CD4-positive, alpha-beta T cell treated with Interleukin-6 for 4 hours (primary cell): ENCODE measurements around the gene SPOCD1.
A peak's percentile ranks its signal among the peaks of the same experiment; 100 is the strongest.

Experiments
- DNase-seq: peaks from one replicate; pipeline ENCODE4 v3.0.0-alpha.2; 2020; ENCODE audit warnings: mixed read lengths

SPOCD1 gene

DNA sequence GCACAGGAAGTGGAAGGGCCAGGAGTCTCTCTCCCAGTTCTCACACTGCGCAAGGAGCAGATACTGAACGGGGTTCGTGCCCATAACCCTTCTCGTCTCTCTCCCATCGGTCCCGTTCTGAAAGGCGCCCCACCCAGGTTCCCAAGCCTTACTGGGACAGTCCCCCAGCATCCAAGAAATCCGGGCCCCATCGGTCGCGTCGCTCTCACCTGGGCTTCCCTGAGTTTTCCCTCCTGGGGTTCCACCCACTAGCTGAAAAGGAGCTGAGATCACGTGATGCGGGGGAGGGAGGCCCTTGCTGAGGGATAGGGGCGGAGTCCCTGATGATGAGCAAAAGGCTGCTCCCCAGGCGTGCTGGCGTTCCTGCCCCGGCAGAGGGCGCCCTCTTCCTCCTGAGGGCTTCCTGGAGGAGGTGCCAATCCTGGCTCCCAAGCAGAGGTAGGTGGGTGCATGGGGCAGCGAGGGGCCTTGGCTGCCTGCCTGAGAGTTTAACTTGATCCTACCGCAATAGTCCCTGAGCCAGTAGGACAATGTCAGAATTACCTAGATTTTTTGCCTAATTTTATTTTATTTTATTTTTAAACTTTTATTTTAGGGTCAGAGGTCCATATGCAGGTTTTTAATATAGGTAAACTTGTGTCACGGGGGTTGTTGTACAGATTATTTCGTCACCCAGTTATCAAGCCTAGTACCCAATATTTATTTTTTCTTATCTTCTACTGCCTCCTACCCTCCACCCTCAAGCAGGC is at the start of gene SPOCD1:
SPOCD1 (minus strand) TSS at position 271 of the 749 bp plus-strand sequence. CDS start 689 bp downstream, outside the sequence.
- peak; percentile 86 for DNase-seq

DNA sequence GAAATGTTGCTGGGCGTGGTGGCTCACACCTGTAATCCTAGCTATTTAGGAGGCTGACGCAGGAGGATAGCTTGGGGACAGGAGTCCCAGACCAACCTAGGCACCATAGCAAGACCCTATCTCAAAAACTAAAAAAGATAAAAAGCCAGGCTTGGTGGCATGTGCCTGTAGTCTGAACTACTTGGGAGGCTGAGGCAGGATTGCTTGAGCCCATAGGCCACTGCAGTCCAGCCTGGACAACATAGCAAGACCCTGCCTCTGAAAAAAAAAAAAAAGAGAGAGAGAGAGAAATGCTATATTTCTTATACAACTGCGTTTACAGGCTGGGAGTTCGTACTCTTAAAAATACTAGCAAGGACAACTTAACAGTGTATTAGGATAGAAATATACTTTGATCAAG is 46.2 kb upstream of the SPOCD1 start:
- no peak for DNase-seq

DNA sequence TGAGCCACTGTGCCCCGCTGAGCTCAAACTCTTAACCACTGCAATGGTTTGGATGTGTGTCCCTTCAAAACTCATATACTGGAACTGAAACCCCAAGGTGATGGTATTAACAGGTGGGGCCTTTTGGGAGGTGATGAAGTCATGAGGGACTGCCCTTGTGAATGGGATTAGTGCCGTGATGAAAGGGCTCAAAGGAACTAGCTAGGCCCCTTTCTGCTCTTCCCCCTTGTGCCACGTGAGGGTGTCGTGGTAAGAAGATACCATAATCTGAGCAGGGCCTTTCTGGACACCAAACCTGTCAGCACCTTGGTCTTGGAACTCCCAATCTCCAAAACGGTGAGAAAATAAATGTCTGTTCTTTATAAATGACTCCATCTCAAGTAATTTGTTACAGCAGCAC is 45.5 kb upstream of the SPOCD1 start:
- no peak for DNase-seq

DNA sequence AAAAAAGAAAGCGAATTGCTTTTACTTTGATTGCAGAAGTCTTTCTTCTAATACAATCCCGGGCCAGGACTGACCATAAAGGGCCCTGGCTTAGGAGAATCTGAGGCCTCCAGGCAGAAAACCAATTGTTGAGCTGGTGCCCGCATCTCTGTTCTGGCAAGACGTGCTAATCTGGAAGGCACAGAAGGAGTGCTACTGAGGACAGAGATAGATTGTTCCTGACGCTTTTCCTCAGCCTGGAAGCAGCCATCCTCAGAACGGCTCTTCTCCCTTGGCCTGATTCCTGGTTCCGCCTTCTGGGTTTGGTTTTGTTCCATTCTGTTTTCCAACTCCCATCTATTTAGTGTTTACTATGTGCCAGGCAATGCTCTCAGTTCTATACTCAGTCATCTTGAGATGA is 44.8 kb upstream of the SPOCD1 start:
- DNase-seq: no peak

DNA sequence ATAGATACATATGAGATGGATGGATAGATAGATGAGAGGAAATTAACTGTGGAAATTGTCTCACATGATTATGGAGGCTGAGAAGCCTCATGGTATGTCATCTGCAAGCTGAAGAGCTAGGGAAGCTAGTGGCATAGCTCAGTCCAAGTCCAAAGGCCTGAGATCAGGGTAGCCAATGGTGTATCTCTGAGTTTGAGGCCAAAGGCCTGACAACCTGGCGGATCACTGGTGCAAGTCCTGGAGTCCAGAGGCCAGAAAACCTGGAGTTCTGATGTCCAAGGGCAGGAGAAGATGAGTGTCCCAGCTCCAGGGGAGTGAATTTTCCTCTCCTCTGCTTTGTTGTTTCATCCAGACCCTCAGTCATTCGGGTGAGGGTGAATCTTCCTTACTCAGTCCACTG is 43.9 kb upstream of the SPOCD1 start:
- no peak for DNase-seq

DNA sequence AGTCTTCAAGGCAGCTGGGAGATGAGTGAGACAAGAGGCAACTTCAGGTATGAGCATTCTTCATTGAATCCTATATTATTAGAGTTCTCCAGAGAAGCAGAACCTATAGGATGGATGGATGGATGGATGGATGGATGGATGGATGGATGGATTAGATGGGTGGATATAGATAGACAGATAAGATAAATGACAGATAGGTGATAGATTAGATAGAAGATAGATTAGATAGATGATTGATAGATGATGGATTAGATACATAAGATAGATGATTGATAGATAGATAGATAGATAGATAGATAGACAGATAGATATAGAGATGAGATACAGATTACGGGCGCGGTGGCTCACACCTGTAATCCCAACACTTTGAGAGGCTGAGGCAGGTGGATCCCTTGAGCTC is 43.2 kb upstream of the SPOCD1 start:
- DNase-seq: no peak

DNA sequence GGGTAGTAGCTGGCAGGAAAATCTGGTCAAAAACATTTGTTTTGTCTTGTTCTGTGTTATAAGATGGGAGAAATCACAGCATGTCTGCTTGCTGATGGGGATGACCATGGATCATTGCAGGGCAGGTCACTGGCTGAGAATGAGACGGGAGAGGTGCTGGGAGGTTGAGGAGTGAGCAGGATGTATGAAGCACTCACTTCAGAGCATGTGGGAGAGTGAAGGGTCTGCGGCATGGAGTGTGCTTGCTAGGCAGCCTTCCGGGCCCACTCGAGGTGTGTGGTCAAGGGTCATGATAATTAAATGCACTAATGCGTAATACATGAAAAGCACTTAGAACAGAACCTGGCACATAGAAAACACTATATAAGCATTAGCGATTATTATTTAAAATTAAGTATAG is 42.0 kb upstream of the SPOCD1 start:
- no peak for DNase-seq

DNA sequence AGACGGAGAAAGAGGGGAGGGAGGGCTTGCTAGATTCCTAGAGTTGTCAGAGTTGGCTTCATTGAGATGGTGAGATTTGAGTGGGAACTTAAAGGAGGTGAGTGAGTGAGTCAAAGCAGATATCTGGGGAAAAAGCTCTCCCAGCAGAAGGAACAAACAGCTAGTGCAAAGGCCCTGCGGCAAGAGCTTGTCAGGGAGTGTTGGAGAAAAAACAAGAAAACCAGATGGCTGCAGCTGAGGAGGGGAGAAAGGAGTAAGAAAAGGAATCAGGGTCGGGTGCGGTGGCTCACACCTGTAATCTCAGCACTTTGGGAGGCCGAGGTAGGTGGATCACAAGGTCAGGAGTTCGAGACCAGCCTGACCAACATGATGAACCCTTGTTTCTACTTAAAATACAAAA is 40.3 kb upstream of the SPOCD1 start:
- DNase-seq: no peak

DNA sequence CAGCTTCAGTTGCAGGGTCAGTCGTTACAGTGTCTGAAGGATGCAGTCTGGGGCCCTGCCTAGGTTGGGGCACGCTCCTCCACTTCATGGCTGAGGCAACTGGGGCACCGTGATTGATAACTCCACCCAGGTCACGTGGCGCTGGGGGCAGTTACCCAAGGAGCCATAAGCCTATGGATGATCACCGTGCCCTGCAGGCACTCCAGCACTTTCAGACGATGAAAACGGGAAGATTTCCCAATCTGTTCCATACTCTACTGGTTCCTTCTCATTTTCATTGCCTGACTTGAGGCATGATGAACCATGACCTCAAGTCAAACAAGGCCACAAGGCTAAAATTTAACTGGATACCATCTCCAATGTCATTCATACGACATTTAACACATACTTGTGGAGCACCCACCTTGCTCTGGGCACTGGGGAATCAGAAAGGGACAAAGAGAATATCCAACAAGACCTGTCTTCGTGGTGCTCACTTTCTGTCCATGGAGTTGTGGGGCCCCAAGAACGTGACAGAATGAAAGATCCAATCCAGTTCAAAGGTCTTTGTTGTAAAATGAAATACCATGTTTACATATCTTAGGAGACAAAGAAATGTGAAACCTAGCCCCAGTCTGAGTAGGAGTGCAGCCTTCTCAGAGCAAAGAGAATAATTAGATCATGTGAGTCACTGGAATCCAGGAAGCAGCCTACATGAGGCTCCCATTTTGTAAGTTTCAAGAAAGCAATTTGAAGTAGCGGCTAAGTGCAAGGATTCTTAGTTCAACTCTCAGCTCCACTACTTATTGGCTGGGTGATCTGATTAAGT is 39.4 kb upstream of the SPOCD1 start:
- no peak for DNase-seq

DNA sequence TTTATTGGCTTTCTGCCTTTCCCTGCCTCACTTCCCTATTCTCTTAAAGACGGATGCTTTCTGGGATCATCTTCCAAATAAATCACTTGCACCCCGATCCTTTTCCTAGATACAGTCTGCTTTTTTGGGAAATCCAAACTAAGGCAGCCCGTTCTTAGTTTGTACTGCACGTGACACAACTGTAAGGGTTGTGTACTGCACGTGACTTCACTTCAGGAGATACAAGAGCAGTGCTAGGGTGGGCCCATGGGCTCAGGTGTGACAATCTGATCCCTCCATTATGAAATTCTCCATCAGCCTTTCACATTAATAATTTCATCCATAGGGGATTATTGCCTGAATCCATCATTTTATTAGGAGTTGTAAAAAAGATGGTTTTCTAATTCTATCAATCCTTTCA is 33.8 kb upstream of the SPOCD1 start:
- no peak for DNase-seq

DNA sequence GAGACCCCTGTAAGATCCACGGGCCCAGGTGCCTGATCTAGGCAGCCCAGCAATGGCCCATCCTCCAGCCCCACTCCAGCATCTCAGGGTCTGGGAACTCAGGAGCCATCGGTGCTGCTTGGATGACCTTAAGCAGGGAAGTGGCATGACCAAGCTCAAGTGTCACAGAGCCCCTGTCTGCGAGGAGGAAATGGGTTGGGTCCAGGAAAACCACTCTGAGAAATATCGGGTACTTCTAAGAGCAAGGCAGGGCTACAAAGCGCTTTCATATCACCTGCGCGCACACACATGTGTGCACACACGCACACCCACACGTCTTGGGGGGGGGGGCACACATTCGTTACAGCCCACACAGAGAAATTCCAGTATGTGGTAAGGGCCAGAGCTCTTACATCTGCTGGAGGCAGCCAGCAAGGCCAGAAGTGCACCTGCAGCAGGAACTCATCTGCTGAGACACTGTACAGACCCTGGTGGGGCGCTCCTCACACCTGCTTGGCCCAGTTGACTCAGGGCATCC is 32.6 kb upstream of the SPOCD1 start:
- peak; percentile 74 for DNase-seq

DNA sequence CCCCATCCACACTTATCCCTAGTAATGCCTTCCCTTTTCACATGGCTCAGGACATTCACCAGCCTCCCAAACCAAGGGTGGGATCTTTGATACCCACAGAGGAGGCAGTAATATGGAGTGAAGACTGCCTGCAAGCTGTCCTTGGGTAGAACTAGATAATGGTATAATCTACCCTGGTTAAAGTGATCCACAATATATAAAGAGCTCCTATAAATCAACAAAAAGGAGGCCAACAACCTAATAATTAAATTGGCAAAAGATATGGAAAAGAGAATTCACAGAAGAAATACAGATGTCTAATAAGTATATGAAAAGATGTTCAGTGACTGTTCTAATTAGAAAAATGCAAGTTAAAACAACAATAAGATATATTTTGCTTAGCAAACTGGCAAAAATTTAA is 30.7 kb upstream of the SPOCD1 start:
- no peak for DNase-seq

DNA sequence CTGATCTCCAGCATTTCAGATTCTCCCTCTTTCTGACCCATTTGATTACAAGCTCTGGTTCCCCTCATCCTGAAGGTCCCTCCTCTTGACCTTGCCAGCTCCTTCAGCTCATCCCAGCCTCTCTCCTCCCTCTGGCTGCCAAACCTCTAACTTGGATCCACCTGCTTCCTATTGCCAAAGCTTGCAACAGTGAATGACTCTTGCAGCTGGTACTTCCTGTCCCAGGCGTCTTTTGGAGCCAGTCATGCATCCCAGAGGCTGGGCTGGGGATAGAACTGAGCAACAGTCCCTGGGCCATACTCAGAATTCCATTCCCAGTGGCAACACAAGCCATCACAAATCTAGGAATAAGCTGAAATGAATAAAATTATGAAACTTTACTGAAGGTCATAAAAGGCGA is 27.7 kb upstream of the SPOCD1 start:
- DNase-seq: no peak

DNA sequence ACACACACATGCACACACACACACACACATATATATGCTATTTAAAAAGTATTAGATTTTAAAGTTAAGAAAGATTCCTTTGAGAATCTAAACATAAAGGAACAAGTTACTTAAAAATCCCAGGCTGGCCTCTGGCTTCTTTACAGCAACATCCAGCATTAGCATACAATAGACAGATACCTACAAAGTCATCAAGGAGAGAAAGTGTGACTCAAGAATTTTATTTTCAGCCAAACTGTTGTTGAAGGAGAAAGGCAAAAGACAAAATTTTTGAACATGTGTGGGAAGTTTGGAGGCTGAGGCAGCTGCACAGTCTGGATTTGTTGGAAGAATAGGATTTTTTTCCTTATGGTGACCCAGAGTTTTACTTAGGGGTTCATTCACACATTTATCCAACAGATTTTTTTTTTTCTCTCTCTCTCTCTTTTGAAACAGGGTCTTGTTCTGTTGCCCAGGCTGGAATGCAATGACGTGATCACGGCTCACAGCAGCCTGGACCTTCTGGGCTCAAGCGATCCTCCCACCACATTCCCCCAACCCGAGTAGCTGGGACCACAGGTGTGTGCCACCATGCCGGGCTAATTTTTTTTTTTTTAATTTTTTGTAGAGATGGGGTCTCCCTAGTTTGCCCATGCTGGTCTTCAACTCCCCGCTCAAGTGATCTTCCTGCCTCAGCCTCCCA is 24.0 kb upstream of the SPOCD1 start:
- DNase-seq: no peak

DNA sequence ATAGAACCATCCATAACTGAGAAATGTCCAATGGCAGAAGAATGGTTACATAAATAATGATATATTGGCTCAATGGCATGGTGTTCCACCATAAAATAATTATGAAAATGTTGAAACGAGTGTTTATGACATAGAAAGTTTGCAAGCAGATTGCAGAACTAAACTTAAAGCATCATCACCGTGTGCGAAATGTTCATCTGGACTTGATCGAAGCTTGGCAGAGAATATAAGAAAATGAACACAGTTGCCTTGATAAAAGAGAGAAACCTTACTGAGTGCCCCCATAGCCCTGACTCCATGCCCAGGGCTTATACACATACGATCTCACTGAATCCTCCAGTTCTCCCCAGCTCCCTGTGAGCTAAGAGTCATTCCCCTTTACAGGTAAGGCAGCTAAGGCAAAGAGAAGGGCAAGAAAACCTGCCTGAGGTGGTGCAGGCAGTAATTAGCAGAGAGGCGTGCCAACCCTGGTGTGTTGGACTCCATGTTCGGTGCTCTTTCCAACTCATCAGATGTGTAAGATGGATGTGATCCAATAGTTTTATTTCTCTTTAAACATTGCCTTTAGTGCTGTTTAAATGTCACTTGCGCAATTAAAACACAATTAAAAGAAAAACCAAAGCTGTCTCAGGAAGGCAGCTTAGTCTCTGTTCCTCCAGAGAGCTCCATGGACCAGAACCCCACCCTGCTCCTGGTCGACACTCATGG is 21.8 kb upstream of the SPOCD1 start:
- no peak for DNase-seq

DNA sequence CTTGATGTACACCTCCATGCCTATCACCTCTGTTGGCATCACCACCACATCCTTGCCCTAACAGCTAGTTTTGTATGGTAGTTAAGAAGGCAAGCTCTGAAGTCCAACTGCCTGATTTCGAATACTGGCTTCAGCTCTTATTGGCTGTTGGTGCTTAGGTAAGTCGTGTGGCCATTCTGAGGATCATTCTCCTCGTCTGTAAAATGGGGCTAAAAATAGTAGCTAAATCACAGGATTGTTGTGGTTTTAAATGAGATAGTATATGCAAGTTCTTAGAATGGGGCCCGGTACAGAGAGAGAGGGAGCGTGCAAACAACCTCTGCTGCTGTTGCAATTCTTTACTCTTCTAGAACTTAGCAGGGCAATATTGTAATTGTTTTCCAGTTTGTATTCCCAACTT is 20.8 kb upstream of the SPOCD1 start:
- DNase-seq: no peak

DNA sequence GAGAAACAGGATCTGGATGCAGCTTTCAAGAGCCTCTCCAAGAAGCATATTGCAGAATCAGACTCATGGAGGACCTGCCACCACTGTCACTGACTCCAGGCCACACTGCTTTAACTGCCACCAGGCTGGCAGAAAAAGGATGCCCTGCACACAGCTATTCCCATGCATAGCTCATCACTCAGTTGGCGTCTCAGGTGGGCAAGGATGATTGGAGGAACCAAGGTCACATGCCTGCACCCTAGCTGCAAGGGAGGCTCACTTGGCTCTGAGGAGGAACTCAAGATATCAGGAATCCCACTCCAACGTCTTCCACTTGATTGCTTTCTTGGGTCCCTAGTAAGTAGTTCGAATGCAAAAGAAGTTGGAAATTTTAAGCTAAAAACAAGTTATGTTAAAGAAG is 19.6 kb upstream of the SPOCD1 start:
- no peak for DNase-seq

DNA sequence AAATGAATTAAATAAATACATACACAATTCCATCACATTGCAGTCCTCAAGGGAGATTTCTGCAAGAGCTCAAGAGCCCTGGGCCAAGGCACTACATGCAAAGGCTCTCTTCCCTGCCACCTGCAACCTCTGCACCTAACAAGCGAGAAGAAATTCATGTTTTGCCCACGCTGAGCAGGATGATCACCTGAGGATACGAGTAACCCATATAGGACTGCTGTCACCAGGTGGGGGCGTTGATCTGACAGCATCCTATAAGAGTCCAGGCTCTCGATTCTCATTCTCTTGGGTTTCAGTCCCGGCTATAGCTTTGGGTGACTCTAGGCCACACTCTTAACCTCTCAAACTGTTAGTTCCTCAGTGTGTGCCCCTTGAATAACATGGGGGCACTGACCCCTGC is 18.7 kb upstream of the SPOCD1 start:
- peak; percentile 47 for DNase-seq

DNA sequence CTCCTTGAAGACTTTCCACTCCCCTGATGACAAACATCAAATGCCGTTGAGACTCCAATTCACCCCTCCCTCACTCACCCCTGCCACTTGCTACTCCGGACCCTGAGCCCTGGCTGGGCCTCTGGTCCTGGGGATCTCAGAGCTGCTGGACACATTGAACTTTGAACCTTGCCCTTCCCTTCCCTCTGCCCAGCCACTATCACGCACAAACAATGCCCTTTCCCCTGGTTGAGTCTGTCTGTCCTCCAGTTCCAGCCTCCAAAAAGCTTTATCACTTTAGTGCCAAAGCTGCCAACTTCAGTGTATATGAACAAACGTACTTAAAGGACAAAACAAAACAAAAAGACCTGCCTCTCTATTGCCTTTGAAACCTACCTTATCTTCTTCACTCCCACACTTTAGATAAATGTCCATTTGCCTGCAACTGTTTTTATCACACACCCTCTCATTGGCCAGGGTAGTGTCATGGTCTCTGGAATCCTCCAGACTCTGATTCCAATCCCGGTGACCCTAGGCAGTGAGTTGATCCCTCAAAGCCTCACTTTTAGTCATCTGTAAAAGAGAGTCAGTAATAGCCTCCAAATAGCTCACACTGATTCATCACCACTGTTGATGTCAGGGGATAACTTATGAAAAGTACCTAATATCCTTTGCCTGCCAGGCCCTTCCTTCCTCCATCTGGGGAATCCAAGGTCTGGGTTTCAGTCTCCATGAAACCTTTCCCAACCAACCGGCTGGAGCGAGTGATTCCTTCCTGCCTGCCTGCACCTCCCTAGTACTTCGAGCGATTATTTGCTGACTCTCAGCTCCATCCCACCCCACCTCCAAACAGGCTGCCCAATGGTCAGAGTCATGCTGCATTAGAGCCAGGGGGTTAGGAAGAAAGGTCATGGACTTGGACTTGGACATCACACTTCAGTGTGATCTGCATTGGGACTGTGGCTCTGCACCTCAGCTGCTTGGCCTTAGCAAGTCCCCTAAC is 15.9 kb upstream of the SPOCD1 start:
- no peak for DNase-seq

DNA sequence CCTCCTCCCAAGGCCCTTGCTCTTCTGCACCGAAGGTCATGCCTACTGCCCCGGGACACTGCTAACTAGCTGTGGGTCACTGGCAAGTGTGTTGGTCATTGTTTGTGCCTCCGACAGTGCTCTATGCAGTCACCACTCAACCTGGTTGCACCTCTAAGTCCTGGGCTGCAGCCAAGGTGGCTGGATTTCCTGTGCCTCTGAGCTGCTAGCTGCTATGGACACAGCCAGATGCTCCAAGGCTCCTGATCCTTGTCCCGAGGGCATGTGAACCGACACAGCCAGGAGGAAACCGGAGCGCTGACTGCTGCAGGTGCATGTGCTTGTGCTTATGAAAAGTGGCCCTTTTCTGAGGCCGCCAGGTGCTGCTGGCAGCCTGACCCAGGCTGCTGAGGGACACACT is 14.7 kb upstream of the SPOCD1 start:
- DNase-seq: no peak

DNA sequence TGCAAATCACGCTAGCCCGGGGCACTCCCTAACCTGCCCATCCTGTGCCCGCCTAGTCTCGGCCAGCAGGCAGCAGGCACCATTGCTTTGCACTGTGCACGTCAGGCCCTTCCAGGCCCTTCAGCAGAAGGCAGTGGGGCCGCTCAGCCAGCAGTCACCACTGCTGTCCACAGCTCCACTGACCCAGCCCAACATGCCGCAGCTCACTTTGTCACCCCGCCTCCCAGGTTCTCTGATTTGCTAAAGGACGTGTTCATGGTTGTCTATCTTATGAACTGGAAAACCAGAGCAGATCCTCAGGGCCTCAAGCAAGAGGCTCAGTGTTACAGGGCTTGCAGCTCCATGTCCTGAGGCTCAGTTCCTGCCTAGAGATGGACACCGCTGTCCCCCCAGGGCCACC is 14.2 kb upstream of the SPOCD1 start:
- no peak for DNase-seq
